DOHH2 (cell line): ENCODE measurements around the gene RAB29.
"Not testable (repeated sequence)": the region's sequence is repeated elsewhere in the genome, so short reads cannot be mapped to it uniquely, and the experiment has no call there.

Experiments
- H3F3A ChIP-seq: fragments of 200-600 bp; sonication (generic), shearing (Covaris generic); 2 replicates; pipeline ENCODE4 v1.6.0; 2016; ENCODE audit warnings: antibody characterized with exemption, mild to moderate bottlenecking; ENCODE audit not compliant: control insufficient read depth, insufficient read depth
- H3K27ac ChIP-seq: fragments of 200-600 bp; sonication (generic); 2 replicates; pipeline ENCODE4 v1.5.1; 2014; ENCODE audit warnings: low read depth, mild to moderate bottlenecking, low read length, moderate library complexity
- H3K27me3 ChIP-seq: fragments of 200-600 bp; sonication (generic); 2 replicates; pipeline ENCODE4 v1.6.1; 2014; ENCODE audit warnings: mild to moderate bottlenecking, low read length, mixed read lengths; ENCODE audit not compliant: control insufficient read depth
- H3K36me3 ChIP-seq: fragments of 200-600 bp; sonication (generic); 2 replicates; pipeline ENCODE4 v1.6.1; 2014; ENCODE audit warnings: mild to moderate bottlenecking, low read length, moderate library complexity, mixed read lengths; ENCODE audit not compliant: control insufficient read depth
- H3K4me1 ChIP-seq: fragments of 200-600 bp; sonication (generic); 2 replicates; pipeline ENCODE4 v1.6.1; 2014; ENCODE audit warnings: mild to moderate bottlenecking, low read length, mixed read lengths; ENCODE audit not compliant: control insufficient read depth
- H3K4me2 ChIP-seq: fragments of 200-600 bp; sonication (generic); 2 replicates; pipeline ENCODE4 v1.6.0; 2014; ENCODE audit warnings: mild to moderate bottlenecking, low read length, moderate library complexity
- H3K4me3 ChIP-seq: fragments of 200-600 bp; sonication (generic); 2 replicates; pipeline ENCODE4 v1.5.1; 2014; ENCODE audit warnings: mild to moderate bottlenecking, low read length, mixed read lengths
- H3K79me2 ChIP-seq: fragments of 200-600 bp; sonication (generic); 2 replicates; pipeline ENCODE4 v1.6.1; 2014; ENCODE audit warnings: mild to moderate bottlenecking, low read length, mixed read lengths; ENCODE audit not compliant: control insufficient read depth
- H3K9me2 ChIP-seq: fragments of 200-600 bp; sonication (generic); replicated peaks from 2 replicates; pipeline ENCODE4 v1.6.1; 2014; ENCODE audit warnings: mild to moderate bottlenecking, low read length, mixed read lengths; ENCODE audit not compliant: control insufficient read depth
- H3K9me3 ChIP-seq: fragments of 200-600 bp; sonication (generic); 2 replicates; pipeline ENCODE4 v1.6.1; 2014; ENCODE audit warnings: antibody characterized with exemption, low read length, mixed read lengths; ENCODE audit not compliant: control insufficient read depth, insufficient read depth
- H4K20me1 ChIP-seq: fragments of 200-600 bp; sonication (generic); 2 replicates; pipeline ENCODE4 v1.6.0; 2014; ENCODE audit warnings: low read depth, mild to moderate bottlenecking, antibody characterized with exemption, low read length, moderate library complexity; ENCODE audit not compliant: control insufficient read depth, insufficient read depth
- EZH2phosphoT487 ChIP-seq: fragments of 200-600 bp; sonication (generic); IDR thresholded peaks from 2 replicates; pipeline ENCODE4 v1.6.1; 2017; ENCODE audit warnings: borderline replicate concordance, mild to moderate bottlenecking, antibody characterized with exemption, low read length, moderate library complexity, mixed read lengths
- TF ChIP-seq, protein P1 (sequence below): fragments of 200-600 bp; sonication (generic); IDR thresholded peaks from one replicate; pipeline ENCODE4 v1.5.1; 2014; ENCODE audit warnings: antibody characterized with exemption, mild to moderate bottlenecking, low read depth, low read length; ENCODE audit not compliant: poor library complexity, severe bottlenecking

Gene RAB29, protein sequence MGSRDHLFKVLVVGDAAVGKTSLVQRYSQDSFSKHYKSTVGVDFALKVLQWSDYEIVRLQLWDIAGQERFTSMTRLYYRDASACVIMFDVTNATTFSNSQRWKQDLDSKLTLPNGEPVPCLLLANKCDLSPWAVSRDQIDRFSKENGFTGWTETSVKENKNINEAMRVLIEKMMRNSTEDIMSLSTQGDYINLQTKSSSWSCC

DNA sequence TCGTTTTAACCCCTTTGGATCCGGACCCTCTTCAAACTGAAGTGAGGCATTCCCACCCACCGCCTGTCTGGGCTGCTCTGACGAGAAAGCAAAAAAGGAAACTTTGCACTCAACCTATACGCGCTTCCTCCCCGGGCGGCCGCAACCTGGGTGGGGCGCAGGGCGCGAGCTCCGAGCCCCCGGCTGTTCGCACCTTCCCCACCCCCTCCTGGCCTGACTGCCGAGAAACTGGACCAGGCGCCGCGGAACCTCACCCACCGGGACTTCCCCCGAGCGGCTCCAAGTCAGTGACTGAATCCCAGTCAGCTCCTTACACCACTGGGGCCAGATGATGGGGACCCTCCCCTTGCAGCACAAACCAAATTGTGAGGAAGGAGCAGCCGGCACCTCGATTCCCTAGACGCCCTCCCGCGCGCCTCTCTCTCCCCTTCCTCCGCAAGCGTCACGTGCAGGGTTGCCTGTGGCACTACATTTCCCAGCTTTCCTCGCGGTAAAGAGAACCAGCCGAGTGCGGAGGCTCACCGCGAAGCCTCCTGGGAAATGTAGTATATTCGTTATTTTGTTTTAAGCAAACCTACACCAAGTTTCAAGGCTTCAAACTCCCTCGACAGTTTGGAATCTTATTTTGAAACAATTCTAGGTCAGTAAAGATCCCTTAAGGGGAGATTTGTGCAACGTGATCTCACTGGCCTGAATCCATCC lies at the start of gene RAB29:
RAB29 (minus strand) TSS at position 468 of the 702 bp plus-strand sequence. CDS start 526 bp downstream, outside the sequence.
- peak within 1 kb of the TSS; percentile 75 for H3K4me2 ChIP-seq
- no peaks in the 10 kb centered on the region for H3K36me3 ChIP-seq
- H3K27me3 ChIP-seq, result peaks cover 4% of the 10 kb centered on the region; the same call in 1 of the 2 replicates
- H3K9me2 ChIP-seq, result no peaks in the 10 kb centered on the region
- TF ChIP-seq, protein P1, sequence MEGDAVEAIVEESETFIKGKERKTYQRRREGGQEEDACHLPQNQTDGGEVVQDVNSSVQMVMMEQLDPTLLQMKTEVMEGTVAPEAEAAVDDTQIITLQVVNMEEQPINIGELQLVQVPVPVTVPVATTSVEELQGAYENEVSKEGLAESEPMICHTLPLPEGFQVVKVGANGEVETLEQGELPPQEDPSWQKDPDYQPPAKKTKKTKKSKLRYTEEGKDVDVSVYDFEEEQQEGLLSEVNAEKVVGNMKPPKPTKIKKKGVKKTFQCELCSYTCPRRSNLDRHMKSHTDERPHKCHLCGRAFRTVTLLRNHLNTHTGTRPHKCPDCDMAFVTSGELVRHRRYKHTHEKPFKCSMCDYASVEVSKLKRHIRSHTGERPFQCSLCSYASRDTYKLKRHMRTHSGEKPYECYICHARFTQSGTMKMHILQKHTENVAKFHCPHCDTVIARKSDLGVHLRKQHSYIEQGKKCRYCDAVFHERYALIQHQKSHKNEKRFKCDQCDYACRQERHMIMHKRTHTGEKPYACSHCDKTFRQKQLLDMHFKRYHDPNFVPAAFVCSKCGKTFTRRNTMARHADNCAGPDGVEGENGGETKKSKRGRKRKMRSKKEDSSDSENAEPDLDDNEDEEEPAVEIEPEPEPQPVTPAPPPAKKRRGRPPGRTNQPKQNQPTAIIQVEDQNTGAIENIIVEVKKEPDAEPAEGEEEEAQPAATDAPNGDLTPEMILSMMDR, result no peak
- TF ChIP-seq EZH2phosphoT487, result peak; percentile 12; the same call in 1 of the 2 replicates
- no peaks in the 10 kb centered on the region for H3K9me3 ChIP-seq
- H3K79me2 ChIP-seq, result no peaks in the 10 kb centered on the region
- H3F3A ChIP-seq, result peaks cover 5% of the 10 kb centered on the region; the same call in 1 of the 2 replicates
- no peaks in the 10 kb centered on the region for H4K20me1 ChIP-seq
- no peak within 1 kb of the TSS for H3K27ac ChIP-seq
- peak within 1 kb of the TSS; percentile 78 for H3K4me3 ChIP-seq
- peaks cover 17% of the 10 kb centered on the region for H3K4me1 ChIP-seq

- peak overlapping the region; percentile 59 for H3K4me3 ChIP-seq
- H3K9me3 ChIP-seq, result peaks cover 21% of the 10 kb centered on the region
- H3K4me2 ChIP-seq, result peak overlapping the region; percentile 48
- TF ChIP-seq, protein P1, result no peak
- no peak for TF ChIP-seq EZH2phosphoT487
- H4K20me1 ChIP-seq, result no peaks in the 10 kb centered on the region
- H3K4me1 ChIP-seq, result peaks cover 48% of the 10 kb centered on the region
- H3K36me3 ChIP-seq, result peaks cover 13% of the 10 kb centered on the region
- peaks cover 14% of the 10 kb centered on the region for H3F3A ChIP-seq
- no peaks in the 10 kb centered on the region for H3K27me3 ChIP-seq
- H3K27ac ChIP-seq, result peak overlapping the region; percentile 93
- H3K9me2 ChIP-seq, result no peaks in the 10 kb centered on the region
- H3K79me2 ChIP-seq, result peaks cover 27% of the 10 kb centered on the region
These were observed 48.9 kb upstream of the RAB29 start for GRCh38 chr1:205824180-205824579.

DNA sequence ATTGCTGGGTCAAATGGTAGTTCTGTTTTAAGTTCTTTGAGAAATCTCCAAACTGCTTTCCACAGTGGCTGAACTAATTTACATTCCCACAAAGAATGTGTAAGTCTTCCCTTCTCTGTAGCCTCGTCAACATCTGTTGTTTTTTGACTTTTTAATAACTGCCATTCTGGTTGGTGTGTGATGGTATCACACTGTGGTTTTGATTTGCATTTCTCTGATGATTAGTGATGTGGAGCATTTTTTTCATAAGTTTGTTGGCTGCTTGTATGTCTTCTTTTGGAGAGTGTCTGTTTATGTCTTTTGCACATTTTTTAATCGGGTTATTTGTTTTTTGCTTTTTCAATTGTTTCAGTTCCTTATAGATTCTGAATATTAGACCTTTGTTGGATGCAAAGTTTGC lies 48.0 kb upstream of the RAB29 start:
- not testable (repeated sequence) for H3K9me2 ChIP-seq, H3K27me3 ChIP-seq, H4K20me1 ChIP-seq
- Histone ChIP-seq H3K27ac (peak overlapping the region; percentile 93), H3K36me3 (peaks cover 13% of the 10 kb centered on the region), H3F3A (peaks cover 15% of the 10 kb centered on the region), H3K4me3 (peak overlapping the region; percentile 59), H3K4me2 (peak overlapping the region; percentile 48), H3K9me3 (peaks cover 21% of the 10 kb centered on the region), H3K79me2 (peaks cover 30% of the 10 kb centered on the region), H3K4me1 (peaks cover 57% of the 10 kb centered on the region)

- H4K20me1 ChIP-seq, result no peaks in the 10 kb centered on the region
- H3K79me2 ChIP-seq, result peaks cover 34% of the 10 kb centered on the region
- H3K27me3 ChIP-seq, result no peaks in the 10 kb centered on the region
- peak overlapping the region; percentile 59; the same call in 1 of the 2 replicates for H3K4me3 ChIP-seq
- H3K36me3 ChIP-seq, result peaks cover 13% of the 10 kb centered on the region
- peaks cover 21% of the 10 kb centered on the region for H3K9me3 ChIP-seq
- H3F3A ChIP-seq, result peaks cover 15% of the 10 kb centered on the region
- H3K4me2 ChIP-seq, result peak overlapping the region; percentile 48
- TF ChIP-seq, protein P1, result no peak
- TF ChIP-seq EZH2phosphoT487, result no peak
- no peaks in the 10 kb centered on the region for H3K9me2 ChIP-seq
- H3K27ac ChIP-seq, result peak overlapping the region; percentile 93
- H3K4me1 ChIP-seq, result peaks cover 65% of the 10 kb centered on the region
These were observed 47.1 kb upstream of the RAB29 start for GRCh38 chr1:205822397-205822796.
